Stimulated activated naive CD8-positive, alpha-beta T cell treated with anti-CD3 and anti-CD28 coated beads, Interleukin-15, Interleukin-2, amounts not matched to agents 100 ng/mL and 50 ng/mL, for 24 hours (primary cell): Measurements from ENCODE around the gene SMAD9.
"Not testable (repeated sequence)": the region's sequence is repeated elsewhere in the genome, so short reads cannot be mapped to it uniquely, and the experiment has no call there.

Experiments used
- H3K27ac Mint-ChIP-seq: one replicate; pipeline ENCODE4 v1.8.0; 2021; ENCODE audit warnings: mild to moderate bottlenecking, mixed read lengths
- H3K27me3 Mint-ChIP-seq: one replicate; pipeline ENCODE4 v1.8.0; 2021; ENCODE audit warnings: mixed read lengths
- H3K36me3 Mint-ChIP-seq: one replicate; pipeline ENCODE4 v1.8.0; 2021; ENCODE audit warnings: low read depth, mixed read lengths
- H3K4me1 Mint-ChIP-seq: one replicate; pipeline ENCODE4 v1.8.0; 2021; ENCODE audit warnings: low read depth, mixed read lengths
- H3K4me3 Mint-ChIP-seq: one replicate; pipeline ENCODE4 v1.8.0; 2021; ENCODE audit warnings: mild to moderate bottlenecking, mixed read lengths
- H3K9me3 Mint-ChIP-seq: one replicate; pipeline ENCODE4 v1.8.0; 2021; ENCODE audit warnings: mixed read lengths

Gene SMAD9

DNA sequence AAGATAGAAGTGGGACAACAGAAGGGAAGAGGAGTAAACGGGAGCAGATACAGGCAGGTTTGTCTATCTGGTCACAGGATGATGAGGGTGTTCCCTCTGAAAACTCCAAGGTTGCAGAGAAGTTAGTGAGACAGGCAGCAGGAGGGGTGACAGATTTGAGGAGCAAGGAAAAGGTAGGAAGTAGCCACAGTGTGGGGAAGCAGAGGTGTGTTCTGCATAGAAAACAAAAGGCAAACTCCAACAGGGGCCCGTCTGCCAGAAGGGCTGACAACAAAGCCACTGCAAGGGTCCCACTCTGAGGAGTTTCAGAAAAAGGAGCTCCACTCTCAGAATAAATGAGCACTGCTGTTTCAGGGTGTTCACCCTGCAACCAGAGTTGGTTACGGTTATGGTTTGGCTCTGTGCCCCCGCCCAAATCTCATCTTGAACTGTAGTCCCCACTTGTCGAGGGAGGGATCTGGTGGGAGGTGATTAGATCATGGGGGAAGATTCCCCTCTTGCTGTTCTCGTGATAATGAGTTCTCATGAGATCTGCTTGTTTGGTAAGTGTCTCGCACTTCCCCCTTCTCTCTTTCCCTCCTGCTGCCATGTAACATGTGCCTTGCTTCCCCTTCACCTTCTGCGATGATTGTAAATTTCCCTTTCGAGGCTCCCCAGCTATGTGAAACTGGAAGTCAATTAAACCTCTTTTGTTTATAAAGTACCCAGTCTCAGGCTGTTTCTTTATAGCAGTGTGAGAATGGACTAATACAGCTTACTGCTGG is 32.1 kb downstream of the SMAD9 start:
- Mint-ChIP-seq H3K27me3 (peaks cover 27% of the 10 kb centered on the region), H3K27ac (no peak overlapping the region), H3K36me3 (no peaks in the 10 kb centered on the region), H3K4me1 (no peaks in the 10 kb centered on the region), H3K4me3 (no peak overlapping the region), H3K9me3 (no peaks in the 10 kb centered on the region)

DNA sequence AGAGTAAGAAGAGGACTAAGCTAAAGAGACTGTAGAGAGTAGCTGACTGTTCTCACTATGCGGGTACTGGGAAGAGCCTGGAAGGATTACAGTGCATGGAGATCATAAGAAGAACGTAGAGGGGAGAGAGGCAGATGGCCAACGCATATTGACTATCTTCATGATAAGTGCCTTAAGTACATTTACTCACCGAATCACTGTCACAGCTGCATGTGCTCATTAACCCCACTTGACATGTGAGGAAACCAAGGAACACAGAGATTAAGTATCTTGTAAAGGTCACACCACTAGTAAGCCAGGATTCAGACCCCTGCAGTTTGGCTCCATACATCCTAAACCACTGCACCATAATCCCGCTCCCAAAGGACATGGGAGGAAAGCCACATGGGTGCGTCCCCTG is 34.1 kb downstream of the SMAD9 start:
- Mint-ChIP-seq H3K4me3 (no peak overlapping the region), H3K4me1 (no peaks in the 10 kb centered on the region), H3K9me3 (no peaks in the 10 kb centered on the region), H3K36me3 (no peaks in the 10 kb centered on the region), H3K27ac (no peak overlapping the region), H3K27me3 (peaks cover 24% of the 10 kb centered on the region)

DNA sequence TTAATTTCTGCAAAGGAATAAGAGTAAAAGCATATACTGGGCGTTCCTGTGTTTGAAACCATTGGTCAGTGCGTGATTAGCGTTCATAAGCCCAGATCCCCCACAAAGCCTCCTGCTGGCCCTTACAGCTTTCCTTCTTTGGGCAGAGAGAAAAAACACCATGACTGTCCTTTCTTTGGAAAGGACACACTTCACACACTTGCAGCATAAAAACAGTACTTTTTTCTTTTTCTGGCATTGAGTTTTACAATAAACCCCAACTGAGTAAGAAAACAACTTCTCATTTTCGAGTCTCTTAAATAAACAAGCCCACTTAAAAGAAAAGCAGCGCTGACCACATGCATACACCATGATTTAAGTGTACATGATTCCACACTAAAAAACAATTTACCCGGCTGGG is 35.8 kb downstream of the SMAD9 start:
- Mint-ChIP-seq H3K9me3 (no peaks in the 10 kb centered on the region), H3K4me3 (no peak overlapping the region), H3K27ac (no peak overlapping the region), H3K4me1 (no peaks in the 10 kb centered on the region), H3K36me3 (no peaks in the 10 kb centered on the region), H3K27me3 (peaks cover 20% of the 10 kb centered on the region)

DNA sequence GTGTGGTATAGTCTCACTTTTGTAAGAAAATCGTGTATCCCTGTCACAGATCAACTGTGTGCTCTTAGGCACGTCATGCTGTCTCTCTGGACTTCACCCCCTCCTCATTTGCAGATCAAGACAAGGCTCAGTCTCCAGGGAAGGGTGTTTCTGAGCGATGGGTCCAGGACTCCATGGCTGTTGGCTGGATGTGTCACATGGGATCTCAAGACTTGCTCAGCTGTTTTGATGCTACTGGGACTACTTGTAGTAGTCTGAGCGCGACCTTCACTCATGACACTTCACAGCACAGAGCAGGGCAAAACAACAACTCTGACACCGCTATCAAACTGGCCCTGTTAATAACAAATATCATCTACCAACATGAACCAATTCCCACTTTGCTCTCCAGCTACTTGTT is 36.2 kb downstream of the SMAD9 start:
- Mint-ChIP-seq H3K27me3 (peaks cover 24% of the 10 kb centered on the region), H3K4me3 (no peak overlapping the region), H3K9me3 (no peaks in the 10 kb centered on the region)

DNA sequence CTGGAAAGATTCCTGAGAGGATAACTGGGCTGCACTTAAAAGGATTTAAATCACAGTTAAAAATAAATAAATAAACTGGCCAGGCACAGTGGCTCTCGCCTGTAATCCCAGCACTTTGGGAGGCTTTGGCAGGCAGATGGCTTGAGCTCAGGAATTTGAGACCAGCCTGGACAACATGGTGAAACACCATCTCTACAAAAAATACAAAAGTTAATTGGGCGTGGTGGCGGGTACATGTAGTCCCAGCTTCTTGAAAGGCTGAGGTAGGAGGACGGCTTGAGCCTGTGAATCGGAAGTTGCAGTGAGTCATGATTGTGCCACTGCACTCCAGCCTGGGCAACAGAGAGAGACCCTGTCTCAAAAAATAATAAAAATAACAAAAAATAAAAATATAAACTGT is 36.6 kb downstream of the SMAD9 start:
- H3K4me3 Mint-ChIP-seq, H3K4me1 Mint-ChIP-seq, H3K27ac Mint-ChIP-seq, H3K9me3 Mint-ChIP-seq, H3K36me3 Mint-ChIP-seq: not testable (repeated sequence)
- H3K27me3 Mint-ChIP-seq: peaks cover 23% of the 10 kb centered on the region

More for the DNA sequence above, 36.2 kb downstream of the SMAD9 start:
- H3K4me1 Mint-ChIP-seq: no peaks in the 10 kb centered on the region
- no peaks in the 10 kb centered on the region for H3K36me3 Mint-ChIP-seq
- no peak overlapping the region for H3K27ac Mint-ChIP-seq

DNA sequence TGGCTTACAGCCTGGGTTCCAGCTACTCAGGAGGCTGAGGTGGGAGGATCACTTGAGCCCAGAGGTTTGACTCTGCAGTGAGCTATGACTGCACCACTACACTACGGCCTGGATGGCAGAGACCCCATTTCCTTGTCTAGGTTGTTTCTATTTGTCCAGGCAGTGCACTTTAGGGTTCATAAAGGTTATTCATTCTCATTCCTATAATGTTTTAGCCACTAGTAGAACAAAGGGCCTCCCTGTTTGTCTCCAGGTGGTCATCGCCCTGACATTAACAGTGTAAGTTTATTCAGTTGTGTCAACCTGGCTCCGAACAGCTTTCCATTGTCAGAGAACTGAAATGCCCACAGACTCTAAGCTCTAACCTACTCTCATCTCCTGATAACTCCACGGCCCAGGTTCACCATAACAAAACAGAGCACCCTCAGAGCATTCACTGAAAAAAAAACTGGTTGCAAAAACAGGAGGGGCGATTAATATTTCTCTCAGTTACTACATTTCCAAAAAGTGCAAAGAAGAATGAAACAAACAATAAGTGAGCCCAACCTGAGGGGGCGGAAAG is 37.1 kb downstream of the SMAD9 start:
- Mint-ChIP-seq H3K4me1 (no peaks in the 10 kb centered on the region), H3K4me3 (no peak overlapping the region), H3K36me3 (no peaks in the 10 kb centered on the region), H3K27ac (no peak overlapping the region), H3K9me3 (no peaks in the 10 kb centered on the region), H3K27me3 (peaks cover 20% of the 10 kb centered on the region)

DNA sequence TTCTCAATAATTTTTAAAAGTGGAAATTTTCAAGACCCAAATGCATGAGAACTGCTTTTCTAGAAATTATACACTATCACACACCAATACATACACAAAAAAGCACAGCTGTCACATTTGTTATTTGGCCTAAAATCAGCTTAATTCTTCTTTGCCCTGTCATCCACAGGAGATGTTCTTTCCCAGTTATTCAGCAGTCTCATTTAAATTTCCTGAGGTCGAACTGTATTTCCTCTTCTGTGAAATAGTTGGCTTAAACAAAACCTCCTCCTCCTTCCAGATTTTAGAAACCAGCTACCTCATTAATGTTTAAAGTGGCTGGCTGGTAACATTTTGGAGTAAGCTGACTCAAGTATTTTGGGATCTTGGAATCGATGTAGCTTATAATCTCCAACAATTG is 39.1 kb downstream of the SMAD9 start:
- no peaks in the 10 kb centered on the region for H3K4me1 Mint-ChIP-seq
- H3K36me3 Mint-ChIP-seq: no peaks in the 10 kb centered on the region
- H3K9me3 Mint-ChIP-seq: no peaks in the 10 kb centered on the region
- H3K27ac Mint-ChIP-seq: no peak overlapping the region
- no peak overlapping the region for H3K4me3 Mint-ChIP-seq
- peaks cover 8% of the 10 kb centered on the region for H3K27me3 Mint-ChIP-seq

DNA sequence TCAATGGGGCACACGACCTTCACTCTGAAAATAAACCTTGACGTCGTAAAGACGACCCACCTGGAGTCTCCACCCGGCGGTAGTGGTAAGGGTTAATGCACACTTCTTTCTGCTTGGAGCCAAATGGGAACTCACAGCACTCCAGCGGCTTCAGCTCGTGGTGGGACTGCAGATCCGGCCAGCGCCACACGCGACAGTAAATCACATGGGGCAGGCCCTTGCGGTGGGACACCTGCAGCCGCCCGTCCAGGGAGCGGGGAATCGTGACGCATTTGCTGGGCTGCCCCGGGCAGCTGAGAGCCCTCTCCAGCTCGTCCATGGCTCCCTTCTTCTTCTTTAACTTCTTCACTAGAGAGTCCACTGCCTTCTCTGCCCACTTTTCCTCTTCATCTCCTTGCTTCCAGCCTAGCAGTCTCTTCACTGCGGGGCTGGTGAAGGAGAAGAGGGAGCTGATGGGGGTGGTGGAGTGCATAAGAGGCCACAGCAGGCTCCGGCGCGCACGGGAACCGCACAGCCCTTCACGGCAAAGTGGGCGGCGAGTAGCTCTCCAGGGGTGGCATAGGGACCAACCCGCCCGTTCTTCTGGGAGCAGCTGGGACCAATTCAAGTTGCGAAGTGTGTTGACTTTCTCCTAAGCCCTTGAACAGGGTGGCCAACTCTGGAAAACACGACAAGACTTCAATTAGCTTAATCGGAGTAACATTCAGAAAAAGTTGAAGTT is 40.7 kb downstream of the SMAD9 start:
- Mint-ChIP-seq H3K36me3 (no peaks in the 10 kb centered on the region), H3K27me3 (peaks cover 13% of the 10 kb centered on the region), H3K4me1 (no peaks in the 10 kb centered on the region), H3K4me3 (no peak overlapping the region), H3K9me3 (no peaks in the 10 kb centered on the region), H3K27ac (no peak overlapping the region)

DNA sequence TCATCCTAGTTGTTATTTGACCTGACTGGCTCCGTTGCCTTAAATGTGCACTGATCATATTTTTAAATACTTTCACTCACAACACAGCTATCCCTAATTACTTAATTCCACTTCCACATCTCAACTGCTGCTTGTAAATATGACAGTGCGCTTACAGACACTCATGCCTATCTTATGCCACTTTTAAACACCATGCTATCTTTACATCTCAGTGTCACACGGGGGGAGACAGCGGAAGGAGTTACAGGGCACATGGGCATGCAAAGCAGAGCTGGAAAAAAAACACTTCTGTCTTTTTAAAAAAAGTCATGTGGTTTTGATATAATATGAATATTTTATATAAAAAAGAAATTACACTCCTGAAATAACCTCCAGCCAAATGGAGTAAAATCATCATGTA is 44.1 kb downstream of the SMAD9 start:
- H3K36me3 Mint-ChIP-seq: no peaks in the 10 kb centered on the region
- no peaks in the 10 kb centered on the region for H3K4me1 Mint-ChIP-seq
- H3K9me3 Mint-ChIP-seq: no peaks in the 10 kb centered on the region
- no peak overlapping the region for H3K27ac Mint-ChIP-seq
- H3K4me3 Mint-ChIP-seq: no peak overlapping the region
- H3K27me3 Mint-ChIP-seq: peaks cover 25% of the 10 kb centered on the region

DNA sequence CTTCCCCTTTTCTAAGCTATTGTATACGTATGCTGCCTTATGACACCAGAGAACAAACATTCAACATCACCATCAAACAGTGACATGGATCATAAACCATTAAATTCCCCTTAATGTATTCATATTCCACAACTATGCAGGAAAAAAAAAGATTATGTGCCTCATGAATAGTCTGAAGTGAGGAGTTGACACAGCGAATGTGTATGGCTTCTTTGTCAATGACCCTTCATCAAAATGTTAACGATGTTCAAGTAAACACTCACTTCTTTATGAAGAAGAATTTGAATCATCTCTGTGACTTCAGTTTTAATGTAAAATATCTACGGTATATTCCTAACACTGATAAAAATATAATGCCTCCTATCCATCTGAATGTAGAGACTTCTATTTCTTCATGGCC is 44.6 kb downstream of the SMAD9 start:
- no peaks in the 10 kb centered on the region for H3K36me3 Mint-ChIP-seq
- H3K9me3 Mint-ChIP-seq: no peaks in the 10 kb centered on the region
- H3K4me3 Mint-ChIP-seq: no peak overlapping the region
- H3K27ac Mint-ChIP-seq: no peak overlapping the region
- H3K4me1 Mint-ChIP-seq: no peaks in the 10 kb centered on the region
- H3K27me3 Mint-ChIP-seq: peaks cover 25% of the 10 kb centered on the region

DNA sequence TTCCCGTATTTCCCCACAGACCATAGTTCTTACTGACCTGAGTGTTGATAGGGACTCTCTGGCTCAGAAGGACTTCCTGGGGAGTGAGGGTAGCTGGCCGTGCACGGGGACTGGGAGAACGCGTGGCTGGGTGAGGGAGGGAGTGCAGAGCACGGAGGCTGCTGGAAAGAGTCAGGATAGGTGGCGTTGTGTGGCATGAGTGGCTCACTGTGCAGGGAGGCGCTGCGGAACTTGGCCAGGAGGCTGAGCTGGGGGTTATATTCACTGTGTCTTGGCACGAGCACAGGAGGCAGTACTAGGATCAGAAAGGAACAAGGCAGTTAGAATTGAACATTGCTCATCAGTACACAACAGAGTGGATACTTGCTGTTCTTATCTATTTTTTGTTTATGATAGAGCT is 47.4 kb downstream of the SMAD9 start:
- no peaks in the 10 kb centered on the region for H3K9me3 Mint-ChIP-seq

DNA sequence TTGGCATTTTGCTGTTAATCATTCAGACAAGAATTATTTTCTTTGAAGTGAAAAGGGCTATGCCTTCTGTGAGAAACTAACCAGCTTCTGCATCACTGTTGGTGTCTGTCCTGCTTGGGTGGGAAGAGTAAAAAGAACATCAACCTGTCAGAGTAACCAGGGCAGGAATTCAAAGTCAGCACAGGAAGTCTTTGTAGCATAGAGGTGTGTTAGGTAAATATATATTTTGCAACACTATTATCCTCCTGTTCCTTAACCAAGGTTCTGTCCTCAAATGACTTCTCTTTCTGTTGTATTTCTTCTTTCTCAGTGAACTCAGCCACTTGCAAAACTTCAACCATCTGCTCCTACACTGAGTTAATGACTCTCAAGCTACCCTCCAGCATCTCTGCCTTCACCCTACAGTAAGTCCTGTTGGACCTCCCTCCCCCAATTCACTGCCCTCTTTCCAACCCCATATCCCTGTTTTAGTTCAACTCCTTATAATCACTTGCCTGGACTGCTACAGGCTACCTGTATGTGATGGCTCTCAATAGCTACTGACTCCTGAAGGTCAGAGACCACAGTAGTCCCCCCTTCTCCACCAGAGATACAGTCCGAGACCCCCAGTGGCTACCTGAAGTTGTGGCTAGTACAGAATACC is 49.9 kb downstream of the SMAD9 start:
- Mint-ChIP-seq H3K9me3 (no peaks in the 10 kb centered on the region), H3K4me1 (no peaks in the 10 kb centered on the region), H3K4me3 (no peak overlapping the region), H3K36me3 (no peaks in the 10 kb centered on the region), H3K27me3 (peaks cover 28% of the 10 kb centered on the region), H3K27ac (no peak overlapping the region)

More for the DNA sequence above, 47.4 kb downstream of the SMAD9 start:
- no peak overlapping the region for H3K27ac Mint-ChIP-seq
- no peaks in the 10 kb centered on the region for H3K36me3 Mint-ChIP-seq
- no peak overlapping the region for H3K4me3 Mint-ChIP-seq
- peaks cover 20% of the 10 kb centered on the region for H3K27me3 Mint-ChIP-seq
- no peaks in the 10 kb centered on the region for H3K4me1 Mint-ChIP-seq

DNA sequence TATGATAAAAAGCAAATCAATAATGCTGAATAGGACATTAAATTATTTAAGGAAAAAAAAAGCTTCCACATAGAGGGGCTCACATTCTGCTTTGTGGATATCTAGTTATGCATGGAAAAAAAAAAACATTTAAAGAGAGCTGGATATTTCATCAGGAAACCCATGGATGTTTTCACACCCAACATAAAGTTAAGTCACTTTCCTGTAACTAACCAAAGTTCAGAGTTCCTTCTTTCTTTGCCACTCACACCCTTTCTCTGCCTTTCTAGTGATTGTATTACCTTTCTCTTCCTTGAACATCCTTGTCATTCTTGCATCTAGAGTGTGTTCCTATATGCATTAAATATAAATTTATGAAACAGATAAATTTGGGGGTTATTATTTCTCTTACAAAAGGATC is 53.8 kb downstream of the SMAD9 start:
- Mint-ChIP-seq H3K4me3 (no peak overlapping the region), H3K4me1 (no peaks in the 10 kb centered on the region), H3K9me3 (no peaks in the 10 kb centered on the region), H3K27me3 (peaks cover 25% of the 10 kb centered on the region), H3K36me3 (no peaks in the 10 kb centered on the region), H3K27ac (no peak overlapping the region)

DNA sequence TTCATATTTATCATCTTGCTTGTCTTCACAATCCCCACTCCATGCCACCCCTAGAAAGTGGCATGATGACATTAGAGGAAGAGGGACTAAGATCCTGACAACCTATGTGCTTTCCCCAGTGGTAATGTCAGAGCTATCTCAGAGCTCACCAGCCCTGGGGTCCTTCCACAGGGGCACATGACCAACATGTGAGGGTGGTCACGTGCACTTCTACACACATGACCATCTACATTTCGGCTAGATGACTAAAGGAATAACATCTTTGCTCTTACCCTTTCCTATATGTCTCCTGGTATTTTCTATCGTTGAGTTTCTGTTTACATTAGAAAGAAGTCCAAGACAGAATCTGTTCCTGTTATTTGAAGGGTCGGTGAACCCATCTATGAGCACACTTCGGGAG is 54.8 kb downstream of the SMAD9 start:
- Mint-ChIP-seq H3K27me3 (peaks cover 25% of the 10 kb centered on the region), H3K9me3 (no peaks in the 10 kb centered on the region)

DNA sequence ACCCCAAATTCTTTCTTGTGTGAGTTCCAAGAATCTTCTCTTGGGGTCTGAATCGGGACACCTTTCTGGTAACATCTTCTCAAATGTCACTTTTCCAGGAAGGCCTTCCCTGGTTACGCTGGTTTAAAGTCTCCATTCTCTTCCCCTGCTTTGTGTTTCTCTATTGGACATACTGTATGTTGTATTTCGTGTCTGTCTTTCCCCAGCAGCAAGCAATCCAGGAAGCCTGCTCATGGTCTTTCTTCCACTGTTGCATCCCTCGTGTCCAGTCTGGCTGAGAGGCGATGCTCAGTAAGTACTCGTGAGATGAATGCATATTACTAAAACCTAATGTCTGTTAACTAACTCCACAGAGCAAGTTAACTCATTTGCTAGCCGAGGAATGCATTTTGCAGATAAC is 57.3 kb downstream of the SMAD9 start:
- Mint-ChIP-seq H3K27ac (no peak overlapping the region), H3K27me3 (peaks cover 27% of the 10 kb centered on the region), H3K4me3 (no peak overlapping the region), H3K36me3 (no peaks in the 10 kb centered on the region), H3K9me3 (no peaks in the 10 kb centered on the region), H3K4me1 (no peaks in the 10 kb centered on the region)

More for the DNA sequence above, 54.8 kb downstream of the SMAD9 start:
- Mint-ChIP-seq H3K4me3 (no peak overlapping the region), H3K27ac (no peak overlapping the region), H3K36me3 (no peaks in the 10 kb centered on the region), H3K4me1 (no peaks in the 10 kb centered on the region)
